Activated CD8-positive, alpha-beta memory T cell treated with anti-CD3 and anti-CD28 coated beads, Interleukin-2, amount 50 U/mL, for 4 hours (primary cell): ENCODE measurements around the gene MLIP.

Experiments
- DNase-seq: peaks from one replicate; pipeline ENCODE4 v3.0.0-alpha.2; 2020

The MLIP gene

DNA sequence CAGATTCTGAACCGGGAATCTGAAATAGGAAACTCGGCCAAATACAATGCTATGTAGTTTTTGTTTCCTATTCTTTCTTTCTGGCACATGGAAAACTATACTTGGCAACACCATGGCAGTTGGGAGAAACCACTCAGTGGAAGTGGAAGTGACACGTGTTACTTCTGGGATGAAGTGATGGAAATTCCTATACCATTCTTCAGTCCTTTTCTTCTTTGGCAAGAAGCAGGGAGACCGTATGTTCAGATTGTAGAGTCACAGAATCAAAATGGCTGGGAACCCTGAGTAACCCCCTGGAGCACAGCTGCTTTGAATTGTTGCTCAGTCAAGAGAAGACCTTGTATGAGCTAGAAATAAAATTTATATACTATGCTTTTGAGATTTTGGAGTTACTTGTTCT lies 178.2 kb downstream of the MLIP start:
- no peak for DNase-seq

DNA sequence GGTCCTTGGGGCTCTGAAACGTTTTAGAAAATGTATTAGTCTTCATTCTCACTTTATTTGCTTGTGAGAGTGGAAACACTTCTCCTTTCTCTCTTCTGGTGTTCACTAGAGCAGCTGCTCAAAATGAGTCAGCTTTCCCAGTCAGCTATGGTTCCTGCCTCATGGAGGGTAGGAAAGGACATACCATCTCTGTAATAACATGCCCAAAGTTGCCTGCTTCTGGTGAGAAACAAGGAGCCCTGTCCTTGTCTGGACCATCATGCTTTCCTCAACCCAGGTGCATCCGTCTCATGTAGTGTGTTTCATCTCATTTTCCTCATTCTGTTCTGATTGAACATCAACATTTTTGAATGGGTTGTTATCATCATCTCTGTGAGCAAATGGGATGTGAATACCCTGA lies 179.9 kb downstream of the MLIP start:
- no peak for DNase-seq

DNA sequence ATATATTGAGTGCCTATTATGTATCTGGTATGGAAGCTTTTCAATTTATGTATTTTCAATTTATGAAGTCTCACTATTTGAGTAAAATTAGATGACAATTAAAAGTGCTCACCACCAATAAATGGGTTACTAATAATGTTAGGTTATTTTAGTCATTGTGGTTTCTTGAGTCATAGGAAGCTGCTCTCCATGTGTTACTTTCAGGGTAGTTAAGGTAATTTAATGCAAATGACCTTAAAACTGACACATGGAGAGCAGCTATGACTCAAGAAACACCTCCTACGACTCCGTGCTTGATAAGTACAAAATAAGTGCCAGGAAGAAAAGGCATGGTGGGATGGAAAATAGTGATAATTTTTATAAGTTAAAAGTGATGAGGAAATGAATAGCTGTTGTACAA lies 180.5 kb downstream of the MLIP start:
- no peak for DNase-seq

DNA sequence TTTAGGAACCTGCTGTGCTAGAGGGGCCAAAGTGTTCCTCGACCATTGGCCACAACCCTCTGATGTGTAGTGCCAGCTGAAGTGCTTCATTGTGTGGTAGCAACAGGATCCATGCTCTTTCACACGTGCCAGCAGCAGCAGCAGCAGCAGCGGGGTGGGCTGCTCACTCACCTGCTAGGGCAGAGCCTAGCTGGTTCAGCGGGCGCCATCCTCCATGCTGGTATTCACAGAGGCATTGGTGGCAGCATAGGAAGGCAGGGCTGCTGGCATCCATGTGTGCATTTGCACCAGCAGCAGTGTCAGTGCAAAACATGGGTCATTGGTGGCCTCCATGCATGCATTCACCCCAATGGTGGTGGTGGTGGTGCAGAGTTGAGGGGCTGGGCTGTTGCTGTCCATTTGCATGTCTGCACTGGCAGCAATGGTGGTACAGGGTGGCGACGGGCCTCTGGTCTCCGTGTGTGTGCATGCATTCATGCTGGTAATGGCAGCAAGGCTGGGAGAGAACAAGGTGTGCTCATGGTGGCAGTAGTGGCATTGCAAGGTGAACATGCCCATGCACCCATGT lies 183.8 kb downstream of the MLIP start:
- no peak for DNase-seq

DNA sequence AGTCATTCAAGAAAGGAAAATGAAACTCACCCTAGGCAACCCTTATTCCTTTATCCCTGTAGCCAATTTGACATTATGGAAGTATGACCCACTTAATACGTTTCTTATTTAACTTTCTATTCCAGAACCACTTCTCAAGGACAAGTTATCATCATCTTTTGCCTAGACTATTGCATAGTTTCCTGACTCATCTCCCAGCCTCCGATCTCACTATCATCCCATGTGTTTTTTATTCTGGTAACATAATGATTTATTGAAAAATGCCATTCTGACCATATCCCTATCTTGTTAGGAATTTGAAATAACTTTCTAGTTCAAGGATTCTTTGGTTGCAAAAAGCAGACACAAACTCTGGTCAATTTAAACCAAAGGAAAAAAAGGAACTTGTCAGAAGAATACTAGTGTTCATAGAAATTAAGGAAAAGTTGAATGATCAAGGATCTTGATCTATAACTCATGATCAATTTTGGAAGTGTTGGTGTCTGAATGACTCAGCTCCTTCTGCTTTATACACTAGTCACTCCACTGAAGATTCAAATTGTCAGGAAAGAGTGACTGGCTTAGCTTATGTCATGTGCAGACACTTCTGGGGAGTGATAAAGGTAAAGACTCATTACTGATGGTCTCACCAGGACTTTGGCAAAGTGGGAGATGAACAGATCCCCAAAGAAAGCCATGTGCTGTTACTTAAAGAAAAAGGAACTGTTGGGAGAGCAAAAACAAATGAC lies 188.5 kb downstream of the MLIP start:
- no peak for DNase-seq

DNA sequence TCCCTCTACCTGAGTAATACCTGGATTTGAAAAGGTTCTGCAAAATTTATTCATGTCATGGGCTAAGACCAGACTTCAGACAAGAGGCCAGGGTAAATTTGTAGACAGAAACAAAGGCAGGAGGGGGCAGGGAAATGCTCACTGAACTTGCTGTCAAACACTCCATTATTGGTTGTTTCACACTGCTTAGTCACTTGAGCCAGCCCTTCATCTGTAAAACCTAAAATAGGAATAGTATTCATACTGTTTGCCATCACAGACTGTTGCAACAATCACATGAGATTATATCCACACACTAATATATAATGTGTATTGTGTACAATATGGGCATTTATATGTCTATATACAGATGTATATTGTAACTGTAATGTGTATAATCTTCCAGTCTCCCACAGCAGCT lies 190.5 kb downstream of the MLIP start:
- no peak for DNase-seq

DNA sequence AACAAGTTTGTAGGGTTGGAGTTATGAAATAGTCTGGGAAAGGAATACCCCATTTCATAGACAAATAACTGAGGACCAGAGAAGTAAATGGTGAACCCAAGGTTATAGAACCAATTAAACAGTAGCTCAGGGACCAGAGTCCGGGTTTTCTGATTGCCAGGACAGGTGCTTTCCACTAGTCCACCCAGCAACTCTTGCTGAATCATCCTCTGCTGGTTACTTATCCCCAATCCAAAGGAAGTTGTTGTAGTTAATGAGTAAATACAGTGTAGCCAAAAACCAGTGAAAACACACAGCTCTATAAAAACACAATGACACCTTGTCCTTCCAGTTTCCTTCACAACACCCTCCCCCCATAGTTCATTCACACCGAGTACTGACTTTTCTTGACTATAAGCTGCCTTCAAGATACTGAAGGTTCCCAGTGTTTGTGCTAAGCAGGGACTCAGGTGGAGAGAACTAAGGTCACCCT lies 196.2 kb downstream of the MLIP start:
- no peak for DNase-seq

DNA sequence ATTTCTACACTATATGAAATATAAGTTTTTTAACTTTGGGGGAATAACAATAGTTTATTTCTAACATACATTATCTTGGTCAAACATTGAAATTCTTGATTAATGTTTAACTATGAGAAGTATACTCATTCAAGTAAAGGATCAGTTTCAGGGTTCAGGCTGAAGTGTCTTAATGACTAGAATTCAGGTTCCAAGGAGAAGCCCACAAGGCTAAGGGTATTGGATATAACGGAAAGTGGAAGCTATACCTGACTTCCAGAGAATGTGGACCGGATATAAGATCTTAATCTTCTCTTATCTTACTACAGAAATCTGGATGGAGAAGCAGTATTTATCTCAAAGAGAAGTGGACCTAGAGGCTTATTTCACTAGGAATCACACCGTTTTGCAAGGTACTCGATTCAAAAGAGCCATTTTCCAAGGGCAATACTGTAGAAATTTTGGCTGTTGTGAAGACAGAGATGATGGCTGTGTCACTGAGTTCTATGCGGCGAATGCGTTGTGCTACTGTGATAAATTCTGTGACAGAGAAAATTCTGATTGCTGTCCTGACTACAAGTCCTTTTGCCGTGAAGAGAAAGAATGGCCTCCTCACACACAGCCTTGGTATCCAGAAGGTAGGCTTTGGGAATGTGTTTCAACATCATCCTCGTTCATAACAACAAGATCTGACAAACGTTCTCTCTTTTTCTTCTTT lies 197.2 kb downstream of the MLIP start, which contains the start of gene TINAG:
Gene TINAG, plus strand, starts transcription at position 153 of the 697 bp plus-strand sequence. Its CDS starts 110 bp downstream, at position 263.
- no peak for DNase-seq

DNA sequence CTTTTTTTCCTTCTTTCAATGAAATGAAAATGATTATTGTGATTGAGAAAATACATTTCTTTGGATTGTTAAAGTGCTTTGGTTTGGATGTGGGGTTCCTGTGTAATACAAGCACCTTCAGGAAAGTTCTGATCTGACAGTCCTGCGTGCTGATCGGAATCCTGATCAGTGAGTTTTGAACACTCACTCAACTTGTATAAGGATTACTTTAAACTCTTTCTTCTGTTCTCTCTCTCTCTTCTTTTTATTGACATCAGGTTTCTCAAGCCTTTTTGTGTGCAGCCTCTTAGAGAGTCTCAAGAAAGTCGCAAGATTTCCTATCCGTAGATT lies 197.7 kb downstream of the MLIP start:
- no peak for DNase-seq

DNA sequence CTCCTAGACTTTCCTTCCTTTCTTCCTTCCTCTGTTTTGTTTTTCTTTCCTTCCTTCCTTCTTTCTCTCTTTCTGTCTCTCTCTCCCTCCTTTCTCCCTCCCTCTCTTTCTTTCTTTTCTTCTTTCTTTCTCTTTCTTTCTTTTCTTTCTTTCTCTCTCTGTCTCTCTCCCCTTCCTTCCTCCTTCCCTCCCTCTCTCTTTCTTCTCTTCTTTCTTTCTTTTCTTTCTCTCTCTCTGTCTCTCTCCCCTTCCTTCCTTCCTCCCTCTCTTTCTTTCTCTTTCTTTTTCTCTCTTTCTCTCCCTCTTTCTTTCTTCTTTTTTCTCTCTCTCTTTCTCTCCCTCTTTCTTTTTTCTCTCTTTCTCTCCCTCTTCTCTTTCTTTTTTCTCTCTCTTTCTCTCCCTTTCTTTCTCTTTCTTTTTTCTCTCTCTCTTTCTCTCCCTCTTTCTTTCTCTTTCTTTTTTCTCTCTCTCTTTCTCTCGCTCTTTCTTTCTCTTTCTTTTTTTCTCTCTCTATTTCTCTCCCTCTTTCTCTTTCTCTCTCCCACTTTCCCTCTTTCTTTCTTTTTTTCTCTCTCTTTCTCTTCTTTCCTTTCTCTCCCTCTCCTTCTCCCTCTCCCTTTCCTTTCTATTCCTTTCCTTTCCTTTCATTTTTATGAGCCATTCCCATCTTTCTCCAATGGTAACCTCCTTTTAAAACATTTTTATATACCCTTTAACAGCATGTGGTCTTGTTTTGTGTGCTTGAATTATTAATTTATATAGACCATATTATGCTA lies 199.3 kb downstream of the MLIP start:
- no peak for DNase-seq

DNA sequence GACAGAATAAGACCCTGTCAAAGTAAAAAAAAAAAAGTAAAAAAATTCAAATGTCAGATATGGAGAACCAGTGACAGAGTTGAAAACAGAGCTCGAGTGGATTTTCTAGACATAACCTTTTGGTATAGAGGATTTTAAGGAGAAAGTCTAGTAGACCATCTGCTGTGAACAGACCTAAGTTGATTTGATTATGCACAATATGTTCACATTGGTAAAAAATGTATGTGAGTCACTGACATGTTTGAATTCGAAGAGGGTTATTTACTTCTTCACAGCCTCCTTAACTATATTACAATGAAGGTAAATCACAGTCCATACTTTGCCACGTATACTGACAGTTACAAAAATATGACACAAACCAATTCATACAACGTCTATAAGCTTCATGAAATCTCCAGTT lies 204.4 kb downstream of the MLIP start:
- DNase-seq, result no peak
